Central memory CD4-positive, alpha-beta T cell (primary cell): Measurements from ENCODE around the gene GSTM2.
A peak's percentile ranks its signal among the peaks of the same experiment; 100 is the strongest.

Experiments used
- DNase-seq: peaks from one replicate; pipeline ENCODE4 v3.0.0; 2022
- total RNA-seq, 3 experiments: gene quantifications; one replicate each; lab custom pipeline; 2026; lab: John Stamatoyannopoulos, UW

Gene GSTM2
- 1.4 to 32.8 (median 14.8) reads per million in 3 experiments for total RNA-seq

- peak; percentile 66 for DNase-seq
These were observed at the start of gene GSTM2 for GRCh38 chr1:109667452-109668122. TSS of gene GSTM2 (plus strand) at chr1:109668057. CDS start at chr1:109668116, 59 bp downstream.

GRCh38 chr1:109618661-109619575, 48.9 kb upstream of the GSTM2 start:
- DNase-seq, result no peak

GRCh38 chr1:109619576-109620400, 48.1 kb upstream of the GSTM2 start, which contains the start of the genes AMPD2 and GNAT2:
TSS of gene AMPD2 (plus strand) at chr1:109619837. CDS start at chr1:109621176, 1,339 bp downstream.
TSS of gene GNAT2 (minus strand) at chr1:109619616. CDS start at chr1:109612870, 6,746 bp downstream.
- peak; percentile 72 for DNase-seq

GRCh38 chr1:109620401-109620791, 47.5 kb upstream of the GSTM2 start:
- no peak for DNase-seq

- peak; percentile 97 for DNase-seq
These were observed 47.0 kb upstream of the GSTM2 start for GRCh38 chr1:109620841-109621286.

GRCh38 chr1:109621379-109622136, 46.3 kb upstream of the GSTM2 start:
- no peak for DNase-seq

GRCh38 chr1:109622137-109622892, 45.5 kb upstream of the GSTM2 start:
- DNase-seq, result no peak

- no peak for DNase-seq
These were observed 45.0 kb upstream of the GSTM2 start for GRCh38 chr1:109622895-109623294.

GRCh38 chr1:109623601-109624161, 44.2 kb upstream of the GSTM2 start:
- no peak for DNase-seq

- DNase-seq, result no peak
These were observed 43.5 kb upstream of the GSTM2 start for GRCh38 chr1:109624201-109625010.

- no peak for DNase-seq
These were observed 42.7 kb upstream of the GSTM2 start for GRCh38 chr1:109625176-109625575.

- DNase-seq, result no peak
These were observed 42.0 kb upstream of the GSTM2 start for GRCh38 chr1:109625601-109626560.

GRCh38 chr1:109626682-109627408, 41.0 kb upstream of the GSTM2 start:
- DNase-seq, result no peak

GRCh38 chr1:109627692-109628399, 40.0 kb upstream of the GSTM2 start:
- DNase-seq, result no peak

- no peak for DNase-seq
These were observed 39.1 kb upstream of the GSTM2 start for GRCh38 chr1:109628540-109629321.

GRCh38 chr1:109629372-109630030, 38.4 kb upstream of the GSTM2 start:
- DNase-seq, result no peak
